H9 (cell line): ENCODE results near the gene SSBP3. TPM values are rescaled to one million over a fixed set of nuclear protein-coding genes. Genes with fewer than 3 reads are reported as not detected.

Source experiments
- DNase-seq: peaks from one replicate; pipeline ENCODE4 v3.0.0-alpha.2; 2017
- H2AFZ ChIP-seq: one replicate; pipeline ENCODE4 v1.6.1; 2013; ENCODE audit warnings: mild to moderate bottlenecking, low read length, control low read depth, moderate library complexity
- H2AK5ac ChIP-seq: 2 replicates; pipeline ENCODE4 v1.6.1; 2013; ENCODE audit warnings: low read length, control low read depth, mixed read lengths; ENCODE audit not compliant: insufficient read length
- H2BK120ac ChIP-seq: one replicate; pipeline ENCODE4 v1.6.1; 2013; ENCODE audit warnings: low read depth, mild to moderate bottlenecking, low read length, control low read depth, inconsistent platforms; ENCODE audit not compliant: poor library complexity, severe bottlenecking
- H2BK12ac ChIP-seq: 2 replicates; pipeline ENCODE4 v1.6.1; 2013; ENCODE audit warnings: low read length, control low read depth, mixed read lengths, low read depth; ENCODE audit not compliant: insufficient read length
- H2BK15ac ChIP-seq: 2 replicates; pipeline ENCODE4 v1.6.1; 2013; ENCODE audit warnings: low read depth, low read length, control low read depth
- H2BK20ac ChIP-seq: one replicate; pipeline ENCODE4 v1.6.1; 2013; ENCODE audit warnings: low read depth, mild to moderate bottlenecking, low read length, control low read depth, inconsistent platforms; ENCODE audit not compliant: poor library complexity, severe bottlenecking
- H2BK5ac ChIP-seq: 2 replicates; pipeline ENCODE4 v1.6.1; 2013; ENCODE audit warnings: low read length, control low read depth, mixed read lengths; ENCODE audit not compliant: insufficient read length
- H3K14ac ChIP-seq: 2 replicates; pipeline ENCODE4 v1.6.1; 2013; ENCODE audit warnings: low read length, control low read depth; ENCODE audit not compliant: insufficient read depth
- H3K18ac ChIP-seq: 2 replicates; pipeline ENCODE4 v1.6.1; 2013; ENCODE audit warnings: low read depth, mild to moderate bottlenecking, mixed read lengths, low read length, control low read depth; ENCODE audit not compliant: insufficient read length
- H3K23ac ChIP-seq: 2 replicates; pipeline ENCODE4 v1.6.1; 2013; ENCODE audit warnings: low read length, control low read depth, mixed read lengths, low read depth; ENCODE audit not compliant: insufficient read length
- H3K23me2 ChIP-seq: 2 replicates; pipeline ENCODE4 v1.6.1; 2013; ENCODE audit warnings: low read depth, mild to moderate bottlenecking, mixed read lengths, low read length, control low read depth; ENCODE audit not compliant: insufficient read length, poor library complexity, severe bottlenecking
- H3K27ac ChIP-seq: 2 replicates; pipeline ENCODE4 v1.5.1; 2013; ENCODE audit warnings: low read length, control low read depth, mixed read lengths, low read depth; ENCODE audit not compliant: insufficient read length
- H3K27me3 ChIP-seq: 2 replicates; pipeline ENCODE4 v1.6.1; 2013; ENCODE audit warnings: low read length, control low read depth, inconsistent platforms; ENCODE audit not compliant: insufficient read depth
- H3K4ac ChIP-seq: 2 replicates; pipeline ENCODE4 v1.6.1; 2013; ENCODE audit warnings: low read depth, mild to moderate bottlenecking, control low read depth, inconsistent platforms, low read length, moderate library complexity
- H3K4me1 ChIP-seq: 2 replicates; pipeline ENCODE4 v1.6.1; 2013; ENCODE audit warnings: low read length, control low read depth, inconsistent platforms; ENCODE audit not compliant: insufficient read depth
- H3K4me2 ChIP-seq: 2 replicates; pipeline ENCODE4 v1.6.1; 2013; ENCODE audit warnings: low read length, control low read depth, mixed read lengths; ENCODE audit not compliant: insufficient read length, insufficient read depth
- H3K56ac ChIP-seq: 2 replicates; pipeline ENCODE4 v1.6.1; 2013; ENCODE audit warnings: low read depth, mild to moderate bottlenecking, mixed read lengths, low read length, control low read depth; ENCODE audit not compliant: insufficient read length
- H3K79me1 ChIP-seq: 2 replicates; pipeline ENCODE4 v1.6.1; 2013; ENCODE audit warnings: low read depth, mild to moderate bottlenecking, moderate library complexity, low read length, control low read depth, inconsistent platforms; ENCODE audit not compliant: insufficient read depth, poor library complexity, severe bottlenecking
- H3K79me2 ChIP-seq: 2 replicates; pipeline ENCODE4 v1.6.1; 2013; ENCODE audit warnings: low read length, control low read depth, inconsistent platforms; ENCODE audit not compliant: insufficient read depth
- H3K9ac ChIP-seq: 2 replicates; pipeline ENCODE4 v1.6.1; 2013; ENCODE audit warnings: low read length, control low read depth, mixed read lengths; ENCODE audit not compliant: insufficient read length; ENCODE audit errors: extremely low read depth
- H3K9me3 ChIP-seq: one replicate; pipeline ENCODE4 v1.6.1; 2013; ENCODE audit warnings: low read depth, low read length, inconsistent platforms; ENCODE audit not compliant: control insufficient read depth
- H3T11ph ChIP-seq: one replicate; pipeline ENCODE4 v1.6.1; 2013; ENCODE audit warnings: mild to moderate bottlenecking, low read length, control low read depth, inconsistent platforms
- H4K20me1 ChIP-seq: one replicate; pipeline ENCODE4 v1.6.1; 2013; ENCODE audit not compliant: control insufficient read depth, insufficient read length, insufficient read depth
- H4K5ac ChIP-seq: 2 replicates; pipeline ENCODE4 v1.6.1; 2013; ENCODE audit warnings: low read depth, mild to moderate bottlenecking, mixed read lengths, low read length, control low read depth; ENCODE audit not compliant: insufficient read length
- H4K8ac ChIP-seq: replicated peaks from 2 replicates; pipeline ENCODE4 v1.6.1; 2013; ENCODE audit warnings: low read length, control low read depth, mixed read lengths, low read depth; ENCODE audit not compliant: insufficient read length
- H4K91ac ChIP-seq: 2 replicates; pipeline ENCODE4 v1.6.1; 2013; ENCODE audit warnings: low read depth, mild to moderate bottlenecking, moderate library complexity, mixed read lengths, low read length, control low read depth; ENCODE audit not compliant: insufficient read length
- H3K27ac Mint-ChIP-seq, 3 experiments: 2 replicates in 2 of 3; 3 replicates in 1 of 3; pipeline ENCODE4 v1.8.0; 2020 to 2021; ENCODE audit warnings: mixed read lengths in 3 of 3, mild to moderate bottlenecking in 1 of 3, moderate library complexity in 1 of 3
- H3K27me3 Mint-ChIP-seq: 2 replicates; pipeline ENCODE4 v1.8.0; 2021; ENCODE audit warnings: low read depth, mild to moderate bottlenecking, moderate library complexity, mixed read lengths
- H3K36me3 Mint-ChIP-seq, 3 experiments: 2 replicates in 2 of 3; 3 replicates in 1 of 3; pipeline ENCODE4 v1.8.0; 2020 to 2021; ENCODE audit warnings: low read depth in 3 of 3, mixed read lengths in 3 of 3; ENCODE audit not compliant: insufficient read depth in 1 of 3
- H3K4me1 Mint-ChIP-seq, 2 experiments: 2 replicates each; pipeline ENCODE4 v1.8.0; 2020; ENCODE audit warnings: mixed read lengths in 2 of 2
- H3K4me3 Mint-ChIP-seq, 2 experiments: 2 replicates in 1 of 2; 3 replicates in 1 of 2; pipeline ENCODE4 v1.8.0; 2020 to 2021; ENCODE audit warnings: mild to moderate bottlenecking in 2 of 2, mixed read lengths in 2 of 2, moderate library complexity in 1 of 2
- H3K9me3 Mint-ChIP-seq, 2 experiments: 2 replicates in 1 of 2; 3 replicates in 1 of 2; pipeline ENCODE4 v1.8.0; 2020; ENCODE audit warnings: mild to moderate bottlenecking in 2 of 2, mixed read lengths in 2 of 2, moderate library complexity in 1 of 2
- total RNA-seq: library from RNA; stranded (reverse); gene quantifications from 2 replicates; pipeline ENCODE4 v1.2.1, GENCODE V29; 2021
- TF ChIP-seq, protein P1 (sequence below): fragments of 200-600 bp; sonication (generic); conservative IDR thresholded peaks from 3 replicates; pipeline ENCODE4 v1.8.0; 2021; ENCODE audit warnings: antibody characterized with exemption, mild to moderate bottlenecking

Gene SSBP3
- total RNA-seq, 1 experiment from 2014 or later = 126 TPM

DNA sequence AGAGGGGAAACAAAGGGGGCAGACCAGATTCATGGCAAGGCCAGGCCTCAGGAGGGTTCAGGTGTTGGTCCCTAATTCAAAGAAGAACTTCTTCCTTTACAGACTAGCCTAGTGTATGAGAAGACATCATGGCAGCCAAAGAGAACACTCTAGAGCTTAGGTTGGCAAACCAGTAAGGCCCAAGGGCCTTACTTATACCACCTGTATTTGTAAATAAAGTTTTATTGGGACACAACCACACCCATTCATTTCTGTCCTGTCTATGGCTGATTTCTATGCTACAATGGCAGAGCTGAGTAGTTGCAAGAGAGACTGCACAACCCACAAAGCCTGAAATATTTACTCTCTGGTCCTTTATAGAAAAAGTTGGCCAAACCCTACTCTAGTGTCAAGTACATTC lies 42.3 kb downstream of the SSBP3 start:
- Histone ChIP-seq H4K5ac (no peak overlapping the region), H3K79me2 (peaks cover 20% of the 10 kb centered on the region; the same call in 1 of the 2 replicates), H2BK12ac (no peak overlapping the region), H2BK5ac (no peak overlapping the region), H3K4me2 (no peak overlapping the region), H2AFZ (no peak overlapping the region), H4K20me1 (peaks cover 2% of the 10 kb centered on the region), H2BK15ac (no peak overlapping the region), H3K56ac (no peak overlapping the region), H3K23ac (no peak overlapping the region), H3K4ac (no peak overlapping the region), H2BK20ac (no peak overlapping the region), H4K91ac (no peak overlapping the region), H3K9ac (no peak overlapping the region), H3K23me2 (no peaks in the 10 kb centered on the region), H4K8ac (no peak overlapping the region), H3K9me3 (no peaks in the 10 kb centered on the region), H3T11ph (no peak overlapping the region), H3K4me1 (peaks cover 15% of the 10 kb centered on the region; the same call in 1 of the 2 replicates), H3K18ac (no peak overlapping the region), H3K27ac (no peak overlapping the region), H3K27me3 (no peaks in the 10 kb centered on the region), H3K79me1 (peaks cover 12% of the 10 kb centered on the region), H3K14ac (no peak overlapping the region), H2AK5ac (no peak overlapping the region), H2BK120ac (no peak overlapping the region)
- peaks cover 78 to 82% of the 10 kb centered on the region in 2 experiments for H3K4me1 Mint-ChIP-seq
- no peak for DNase-seq
- no peaks in the 10 kb centered on the region for H3K27me3 Mint-ChIP-seq
- H3K9me3 Mint-ChIP-seq = no peaks in the 10 kb centered on the region
- H3K4me3 Mint-ChIP-seq = no peak overlapping the region
- peaks cover 0 to 5% (median 5%) of the 10 kb centered on the region in 3 experiments; a peak in 5 of 7 replicates for H3K36me3 Mint-ChIP-seq
- TF ChIP-seq, protein P1, sequence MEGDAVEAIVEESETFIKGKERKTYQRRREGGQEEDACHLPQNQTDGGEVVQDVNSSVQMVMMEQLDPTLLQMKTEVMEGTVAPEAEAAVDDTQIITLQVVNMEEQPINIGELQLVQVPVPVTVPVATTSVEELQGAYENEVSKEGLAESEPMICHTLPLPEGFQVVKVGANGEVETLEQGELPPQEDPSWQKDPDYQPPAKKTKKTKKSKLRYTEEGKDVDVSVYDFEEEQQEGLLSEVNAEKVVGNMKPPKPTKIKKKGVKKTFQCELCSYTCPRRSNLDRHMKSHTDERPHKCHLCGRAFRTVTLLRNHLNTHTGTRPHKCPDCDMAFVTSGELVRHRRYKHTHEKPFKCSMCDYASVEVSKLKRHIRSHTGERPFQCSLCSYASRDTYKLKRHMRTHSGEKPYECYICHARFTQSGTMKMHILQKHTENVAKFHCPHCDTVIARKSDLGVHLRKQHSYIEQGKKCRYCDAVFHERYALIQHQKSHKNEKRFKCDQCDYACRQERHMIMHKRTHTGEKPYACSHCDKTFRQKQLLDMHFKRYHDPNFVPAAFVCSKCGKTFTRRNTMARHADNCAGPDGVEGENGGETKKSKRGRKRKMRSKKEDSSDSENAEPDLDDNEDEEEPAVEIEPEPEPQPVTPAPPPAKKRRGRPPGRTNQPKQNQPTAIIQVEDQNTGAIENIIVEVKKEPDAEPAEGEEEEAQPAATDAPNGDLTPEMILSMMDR = no peak
- peak overlapping the region in 1 of 3 experiments; percentile 82; a peak in 1 of 7 replicates for H3K27ac Mint-ChIP-seq
